ENCODE results near the gene POLR1D. TPM values are rescaled to one million over a fixed set of nuclear protein-coding genes. Genes with fewer than 3 reads are reported as not detected.

Gene POLR1D, protein sequence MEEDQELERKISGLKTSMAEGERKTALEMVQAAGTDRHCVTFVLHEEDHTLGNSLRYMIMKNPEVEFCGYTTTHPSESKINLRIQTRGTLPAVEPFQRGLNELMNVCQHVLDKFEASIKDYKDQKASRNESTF
- 152 to 235 TPM (median 204 TPM) in 3 replicates for polyA plus RNA-seq
- 183 TPM for polyA plus RNA-seq (2011; ENCODE audit: low read depth)
- 199 and 322 TPM in 2 replicates for polyA plus RNA-seq (2011; cell fraction: cytosol; rRNA removed)
- polyA plus RNA-seq (2011; cell fraction: nucleus; rRNA removed), result 96.8 and 102 TPM in 2 replicates
- polyA plus RNA-seq (2012; ENCODE audit: low replicate concordance), result 193 and 217 TPM in 2 replicates
- 29.4 to 86.5 TPM (median 63.1 TPM) in 3 replicates for polyA minus RNA-seq
- 79.4 TPM for polyA minus RNA-seq (2011; cell fraction: cytosol; rRNA and poly(A)+ RNA removed)
- polyA minus RNA-seq (2011; cell fraction: nucleus; rRNA and poly(A)+ RNA removed), result 18.8 and 27.7 TPM in 2 replicates

DNA sequence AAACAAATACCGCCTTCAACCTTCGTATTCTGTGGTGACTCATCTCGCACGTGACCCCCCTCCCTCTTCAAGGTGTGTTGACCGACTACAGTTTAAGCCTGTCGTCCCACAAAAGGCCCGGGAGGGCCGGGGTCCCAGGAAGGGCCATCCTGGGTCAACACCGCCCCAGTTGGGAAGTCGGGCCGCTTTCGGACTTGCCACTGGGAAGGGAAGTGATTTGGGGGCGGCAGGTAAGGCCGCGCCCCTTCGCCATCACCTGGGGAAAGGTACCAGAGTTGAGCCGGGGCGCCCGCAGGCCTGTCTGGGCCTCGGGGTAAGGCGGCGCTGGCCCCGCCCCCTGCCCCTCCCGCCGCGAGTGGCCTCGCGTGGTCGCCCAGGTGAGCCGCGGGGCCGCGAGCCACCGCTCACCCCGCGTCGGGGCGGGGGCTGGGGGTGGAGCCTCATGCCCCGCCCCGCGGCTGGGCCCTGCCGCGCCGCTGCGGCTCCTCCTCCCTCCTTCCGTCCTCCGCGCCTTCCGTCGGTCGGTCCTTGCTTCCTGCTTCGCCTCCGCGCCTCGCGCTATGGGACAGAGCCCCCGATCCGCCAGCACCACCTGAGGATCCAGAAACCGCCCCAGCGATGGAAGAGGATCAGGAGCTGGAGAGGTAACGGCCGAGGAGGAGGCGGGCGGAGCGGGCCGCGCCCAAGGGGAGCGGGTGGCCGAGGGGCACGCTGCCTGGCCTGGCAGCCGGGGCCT, at the start of gene POLR1D:
TSS of gene POLR1D (plus strand) at position 527 of the 736 bp plus-strand sequence. CDS start at position 619, 92 bp downstream.
- Histone ChIP-seq H3K79me2 (ENCODE audit: control insufficient read depth, insufficient read depth, low read length) (peaks cover 81% of the 10 kb centered on the region), H3K4me3 (ENCODE audit: control insufficient read depth in 2 of 3, extremely low read depth in 1 of 3, insufficient read depth in 2 of 3, low read depth in 1 of 3, low read length in 3 of 3) (peak within 1 kb of the TSS; percentile 97 to 99 (median 98)), H3K27ac (ENCODE audit: control insufficient read depth, insufficient read depth, low read length) (peak within 1 kb of the TSS; percentile 99), H3K36me3 (ENCODE audit: control insufficient read depth in 2 of 2, extremely low read depth in 1 of 2, insufficient read depth in 2 of 2, low read length in 2 of 2) (peaks cover 6 to 13% of the 10 kb centered on the region in 2 experiments), H4K20me1 (ENCODE audit: control insufficient read depth, extremely low read depth, insufficient read depth, low read length) (peaks cover 4% of the 10 kb centered on the region), H3K4me1 (ENCODE audit: control insufficient read depth, extremely low read depth, insufficient read depth, low read length) (peaks cover 36% of the 10 kb centered on the region), H3K9me3 (ENCODE audit: control insufficient read depth, low read depth, low read length) (no peaks in the 10 kb centered on the region), H3K4me2 (ENCODE audit: control insufficient read depth, extremely low read depth, insufficient read depth, low read depth, low read length) (peak within 1 kb of the TSS; percentile 95), H3K27me3 (ENCODE audit: control insufficient read depth, extremely low read depth, insufficient read depth, low read length) (no peaks in the 10 kb centered on the region), H3K9me1 (ENCODE audit: control insufficient read depth, extremely low read depth, insufficient read depth, low read length) (no peaks in the 10 kb centered on the region), H3K9ac (ENCODE audit: control insufficient read depth, extremely low read depth, insufficient read depth, low read length) (peak within 1 kb of the TSS; percentile 98), H2AFZ (ENCODE audit: control insufficient read depth, low read length) (peak within 1 kb of the TSS; percentile 68)
- FAIRE-seq (peak; percentile 39), DNase-seq (ENCODE audit: low read depth, low spot score) (no peak)
- dilution Hi-C loops (cut with MboI; ENCODE audit: extremely low pct_ligation_motif_present, low sequenced_read_pairs), result no loop called here
- TF ChIP-seq, protein P1, sequence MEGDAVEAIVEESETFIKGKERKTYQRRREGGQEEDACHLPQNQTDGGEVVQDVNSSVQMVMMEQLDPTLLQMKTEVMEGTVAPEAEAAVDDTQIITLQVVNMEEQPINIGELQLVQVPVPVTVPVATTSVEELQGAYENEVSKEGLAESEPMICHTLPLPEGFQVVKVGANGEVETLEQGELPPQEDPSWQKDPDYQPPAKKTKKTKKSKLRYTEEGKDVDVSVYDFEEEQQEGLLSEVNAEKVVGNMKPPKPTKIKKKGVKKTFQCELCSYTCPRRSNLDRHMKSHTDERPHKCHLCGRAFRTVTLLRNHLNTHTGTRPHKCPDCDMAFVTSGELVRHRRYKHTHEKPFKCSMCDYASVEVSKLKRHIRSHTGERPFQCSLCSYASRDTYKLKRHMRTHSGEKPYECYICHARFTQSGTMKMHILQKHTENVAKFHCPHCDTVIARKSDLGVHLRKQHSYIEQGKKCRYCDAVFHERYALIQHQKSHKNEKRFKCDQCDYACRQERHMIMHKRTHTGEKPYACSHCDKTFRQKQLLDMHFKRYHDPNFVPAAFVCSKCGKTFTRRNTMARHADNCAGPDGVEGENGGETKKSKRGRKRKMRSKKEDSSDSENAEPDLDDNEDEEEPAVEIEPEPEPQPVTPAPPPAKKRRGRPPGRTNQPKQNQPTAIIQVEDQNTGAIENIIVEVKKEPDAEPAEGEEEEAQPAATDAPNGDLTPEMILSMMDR (optimal IDR thresholded peaks at IDR 0.05 in 1 of 3, IDR thresholded peaks at IDR 0.05 in 1 of 3, conservative IDR thresholded peaks at IDR 0.05 in 1 of 3; ENCODE audit: extremely low read depth in 1 of 3, insufficient read depth in 2 of 3, low read length in 3 of 3), result no peak
- TF ChIP-seq EZH2 (IDR thresholded peaks at IDR 0.05; ENCODE audit: low read length), result no peak

DNA sequence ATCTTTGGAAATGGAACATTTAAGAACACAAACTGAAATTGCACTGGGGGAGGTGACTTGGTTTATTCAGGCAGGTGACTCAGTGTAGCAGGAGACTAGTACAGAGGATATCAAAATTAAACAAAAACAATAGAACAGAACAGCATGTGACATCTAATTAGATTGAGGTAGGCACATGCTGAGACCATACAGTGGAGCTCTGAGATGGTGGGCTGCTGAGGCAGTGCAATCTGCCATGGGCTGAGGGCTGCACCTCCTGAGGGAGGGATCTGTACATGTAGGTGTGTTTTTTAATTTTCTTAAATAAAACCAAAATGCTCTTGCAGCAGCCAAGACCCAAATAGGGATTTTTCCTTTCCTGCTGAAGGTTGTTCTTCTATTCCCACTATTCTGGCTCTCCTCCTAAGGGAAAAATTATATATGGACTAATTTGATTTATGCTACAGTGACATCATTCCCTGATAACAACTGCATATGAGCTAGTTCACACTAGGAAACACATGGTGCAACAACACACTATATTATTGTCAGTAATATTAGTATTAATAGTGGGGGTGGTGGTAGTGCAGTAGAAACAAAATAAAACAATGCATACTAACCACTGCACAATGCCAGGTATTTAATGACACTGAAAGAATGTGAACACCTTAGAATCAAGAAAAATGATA, 49.3 kb upstream of the POLR1D start:
- FAIRE-seq (no peak), DNase-seq (ENCODE audit: low read depth, low spot score) (no peak)
- TF ChIP-seq, protein P1 (optimal IDR thresholded peaks at IDR 0.05 in 1 of 3, IDR thresholded peaks at IDR 0.05 in 1 of 3, conservative IDR thresholded peaks at IDR 0.05 in 1 of 3; ENCODE audit: extremely low read depth in 1 of 3, insufficient read depth in 2 of 3, low read length in 3 of 3), result no peak
- TF ChIP-seq EZH2 (IDR thresholded peaks at IDR 0.05; ENCODE audit: low read length), result no peak
- H2AFZ ChIP-seq (ENCODE audit: control insufficient read depth, low read length), result no peak overlapping the region
- H3K27me3 ChIP-seq (ENCODE audit: control insufficient read depth, extremely low read depth, insufficient read depth, low read length), result no peaks in the 10 kb centered on the region
- H3K4me2 ChIP-seq (ENCODE audit: control insufficient read depth, extremely low read depth, insufficient read depth, low read depth, low read length), result no peak overlapping the region
- no peaks in the 10 kb centered on the region for H3K9me1 ChIP-seq (ENCODE audit: control insufficient read depth, extremely low read depth, insufficient read depth, low read length)
- no peaks in the 10 kb centered on the region for H4K20me1 ChIP-seq (ENCODE audit: control insufficient read depth, extremely low read depth, insufficient read depth, low read length)
- H3K4me3 ChIP-seq (ENCODE audit: control insufficient read depth in 2 of 3, extremely low read depth in 1 of 3, insufficient read depth in 2 of 3, low read depth in 1 of 3, low read length in 3 of 3), result no peak overlapping the region
- peak overlapping the region; percentile 48 for H3K27ac ChIP-seq (ENCODE audit: control insufficient read depth, insufficient read depth, low read length)
- dilution Hi-C loops (cut with MboI; ENCODE audit: extremely low pct_ligation_motif_present, low sequenced_read_pairs), result no loop called here
- H3K4me1 ChIP-seq (ENCODE audit: control insufficient read depth, extremely low read depth, insufficient read depth, low read length), result peaks cover 33% of the 10 kb centered on the region
- peaks cover 43% of the 10 kb centered on the region for H3K79me2 ChIP-seq (ENCODE audit: control insufficient read depth, insufficient read depth, low read length)
- H3K9me3 ChIP-seq (ENCODE audit: control insufficient read depth, low read depth, low read length), result no peaks in the 10 kb centered on the region
- H3K9ac ChIP-seq (ENCODE audit: control insufficient read depth, extremely low read depth, insufficient read depth, low read length), result no peak overlapping the region
- peaks cover 4 to 5% of the 10 kb centered on the region in 2 experiments for H3K36me3 ChIP-seq (ENCODE audit: control insufficient read depth in 2 of 2, extremely low read depth in 1 of 2, insufficient read depth in 2 of 2, low read length in 2 of 2)
